GM23338 (cell line): ENCODE measurements around the gene KIAA0040. TPM values are rescaled to one million over a fixed set of nuclear protein-coding genes. Genes with fewer than 3 reads are reported as not detected.

Experiments
- ATAC-seq: fragments of 200-7000 bp; cut with Tn5 transposase; 3 replicates; pipeline ENCODE4 v1.9.1; 2020
- DNase-seq: peaks from one replicate; pipeline ENCODE4 v3.0.0-alpha.2; 2015; ENCODE audit warnings: low spot score
- H2AFZ ChIP-seq: fragments of 200-600 bp; sonication (generic); 2 replicates; pipeline ENCODE4 v1.8.0; 2016; ENCODE audit warnings: antibody characterized with exemption, mild to moderate bottlenecking, moderate library complexity
- H3F3A ChIP-seq: fragments of 200-600 bp; sonication (generic); replicated peaks from 2 replicates; pipeline ENCODE4 v1.8.0; 2017; ENCODE audit warnings: antibody characterized with exemption, mixed run types, low read depth
- H3K27ac ChIP-seq: fragments of 200-600 bp; sonication (generic); 2 replicates; pipeline ENCODE4 v1.6.1; 2016; ENCODE audit warnings: low read depth
- H3K27me3 ChIP-seq: fragments of 200-600 bp; sonication (generic); 2 replicates; pipeline ENCODE4 v1.8.0; 2016; ENCODE audit warnings: mild to moderate bottlenecking, mixed run types, moderate library complexity; ENCODE audit not compliant: insufficient read depth
- H3K36me3 ChIP-seq: fragments of 200-600 bp; sonication (generic); 2 replicates; pipeline ENCODE4 v1.8.0; 2016; ENCODE audit warnings: mild to moderate bottlenecking; ENCODE audit not compliant: insufficient read depth
- H3K4me1 ChIP-seq: fragments of 200-600 bp; sonication (generic); 2 replicates; pipeline ENCODE4 v1.8.0; 2016; ENCODE audit warnings: mild to moderate bottlenecking, moderate library complexity; ENCODE audit not compliant: insufficient read depth
- H3K4me2 ChIP-seq: fragments of 200-600 bp; sonication (generic); 2 replicates; pipeline ENCODE4 v1.7.1; 2017; ENCODE audit warnings: mixed run types
- H3K4me3 ChIP-seq: fragments of 200-600 bp; sonication (generic); 2 replicates; pipeline ENCODE4 v1.6.1; 2016; ENCODE audit warnings: mixed run types
- H3K79me2 ChIP-seq: fragments of 200-600 bp; sonication (generic); replicated peaks from 2 replicates; pipeline ENCODE4 v1.8.0; 2017; ENCODE audit warnings: mild to moderate bottlenecking; ENCODE audit not compliant: insufficient read depth
- H3K9me2 ChIP-seq: fragments of 200-600 bp; sonication (generic); 2 replicates; pipeline ENCODE4 v1.8.0; 2017; ENCODE audit not compliant: insufficient read depth
- H4K20me1 ChIP-seq: fragments of 200-600 bp; sonication (generic); replicated peaks from 2 replicates; pipeline ENCODE4 v1.8.0; 2017; ENCODE audit warnings: mild to moderate bottlenecking; ENCODE audit not compliant: insufficient read depth
- H3K27ac Mint-ChIP-seq: 2 replicates; pipeline ENCODE4 v1.8.0; 2020; ENCODE audit warnings: inconsistent platforms, mild to moderate bottlenecking, moderate library complexity, mixed read lengths
- H3K27me3 Mint-ChIP-seq: 3 replicates; pipeline ENCODE4 v1.8.0; 2022; ENCODE audit warnings: low read depth, mild to moderate bottlenecking, moderate library complexity, mixed read lengths, inconsistent platforms; ENCODE audit not compliant: insufficient read depth, poor library complexity
- H3K36me3 Mint-ChIP-seq: 3 replicates; pipeline ENCODE4 v1.8.0; 2021; ENCODE audit warnings: low read depth, mild to moderate bottlenecking, inconsistent platforms, moderate library complexity, mixed read lengths
- H3K4me1 Mint-ChIP-seq: 3 replicates; pipeline ENCODE4 v1.8.0; 2020; ENCODE audit warnings: mild to moderate bottlenecking, inconsistent platforms, mixed read lengths
- H3K4me3 Mint-ChIP-seq: 3 replicates; pipeline ENCODE4 v1.8.0; 2021; ENCODE audit warnings: moderate library complexity, mild to moderate bottlenecking, inconsistent platforms, mixed read lengths
- H3K9me3 Mint-ChIP-seq: 3 replicates; pipeline ENCODE4 v1.8.0; 2020; ENCODE audit warnings: moderate library complexity, mild to moderate bottlenecking, inconsistent platforms, mixed read lengths
- CREB1 ChIP-seq: fragments of 250-450 bp; sonication (Bioruptor Pico); IDR thresholded peaks from 2 replicates; pipeline ENCODE4 v1.5.0; 2020; ENCODE audit warnings: low read depth, mild to moderate bottlenecking, moderate library complexity
- EZH2 ChIP-seq: fragments of 200-600 bp; sonication (generic); IDR thresholded peaks from one replicate; pipeline ENCODE4 v1.8.0; 2017; ENCODE audit warnings: antibody characterized with exemption, mild to moderate bottlenecking, low read depth; ENCODE audit not compliant: unreplicated experiment
- EZH2phosphoT487 ChIP-seq: fragments of 200-600 bp; sonication (generic); IDR thresholded peaks from one replicate; pipeline ENCODE4 v1.8.1; 2018; ENCODE audit warnings: antibody characterized with exemption; ENCODE audit not compliant: unreplicated experiment
- NANOG ChIP-seq: IDR thresholded peaks from 2 replicates; pipeline ENCODE4 v1.6.1; 2016; ENCODE audit warnings: antibody characterized with exemption, borderline replicate concordance
- POLR2AphosphoS5 ChIP-seq: IDR thresholded peaks from 2 replicates; pipeline ENCODE4 v1.6.1; 2016; ENCODE audit warnings: antibody characterized with exemption, low read depth
- STAT1 ChIP-seq: IDR thresholded peaks from one replicate; pipeline ENCODE4 v1.6.1; 2016; ENCODE audit warnings: antibody characterized with exemption; ENCODE audit not compliant: unreplicated experiment
- polyA plus RNA-seq: library from polyadenylated mRNA; unstranded; fragments of >200 nt; fragmentation: Nextera tagmentation; extraction: Ambion mirVana; gene quantifications from 2 replicates; pipeline ENCODE4 v1.2.1, GENCODE V29; 2016
- total RNA-seq: library from RNA; depleted of rRNA; stranded (reverse); fragments of >200 nt; shearing (Covaris generic); gene quantifications from 2 replicates; pipeline ENCODE4 v1.2.3, GENCODE V29; 2014
- TF ChIP-seq, protein P1 (sequence below), 2 experiments: fragments of 200-600 bp in 1 of 2; sonication (generic) in 1 of 2; conservative IDR thresholded peaks; 2 replicates each; pipeline versions ENCODE4 v1.5.1 to v1.6.1; 2016 to 2017; ENCODE audit warnings: antibody characterized with exemption in 2 of 2, low read depth in 2 of 2, mild to moderate bottlenecking in 2 of 2, moderate library complexity in 1 of 2
- TF ChIP-seq, protein P2 (sequence below): fragments of 250-450 bp; sonication (Bioruptor Pico); IDR thresholded peaks from 2 replicates; pipeline ENCODE4 v1.5.0; 2020; ENCODE audit warnings: mild to moderate bottlenecking, moderate library complexity

Gene KIAA0040
- total and polyA plus RNA-seq, 2 experiments from 2014 or later = 7.0 to 11.9 TPM

DNA sequence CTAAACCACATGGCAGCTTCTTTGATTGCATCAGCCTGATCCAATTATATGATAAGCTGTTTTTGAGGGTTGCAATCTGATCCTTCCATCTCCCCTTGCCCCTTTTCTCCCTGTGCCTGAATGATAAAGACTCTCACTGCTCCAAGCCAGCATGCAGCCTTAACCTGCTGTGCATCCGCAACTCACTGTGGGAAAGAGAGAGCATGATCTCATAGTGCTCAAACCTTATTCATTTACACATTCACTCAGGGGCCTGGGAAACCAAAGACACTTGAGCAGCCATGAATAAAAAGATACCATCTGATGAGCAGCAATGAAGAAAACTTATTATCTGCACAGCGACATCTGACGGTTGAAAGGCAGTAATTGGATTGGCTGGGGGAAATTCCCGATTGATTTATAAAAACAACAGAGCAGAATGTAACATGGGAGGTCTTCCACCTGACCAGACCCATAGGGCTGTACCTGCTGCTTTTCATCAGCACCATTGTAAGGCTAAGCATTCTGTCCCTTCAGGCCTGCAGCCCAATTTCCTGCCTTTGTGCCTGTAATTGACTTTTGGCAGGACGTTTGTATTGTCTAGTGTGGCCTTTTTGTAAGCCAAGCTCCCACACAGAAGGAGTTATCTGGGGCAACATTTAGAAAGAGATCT is 62.5 kb downstream of the KIAA0040 start:
- Histone ChIP-seq H3K27ac (peak overlapping the region; percentile 96), H3K4me2 (peak overlapping the region; percentile 17; the same call in 1 of the 2 replicates), H3K79me2 (no peaks in the 10 kb centered on the region), H3K27me3 (no peaks in the 10 kb centered on the region), H3K4me3 (no peak overlapping the region), H3K9me2 (peaks cover 7% of the 10 kb centered on the region; the same call in 1 of the 2 replicates), H4K20me1 (no peaks in the 10 kb centered on the region), H3K36me3 (no peaks in the 10 kb centered on the region), H3F3A (no peaks in the 10 kb centered on the region), H3K4me1 (peaks cover 20% of the 10 kb centered on the region), H2AFZ (no peak overlapping the region)
- Mint-ChIP-seq H3K36me3 (no peaks in the 10 kb centered on the region), H3K27ac (peak overlapping the region; percentile 97), H3K4me3 (peak overlapping the region; percentile 31; the same call in 2 of the 3 replicates), H3K4me1 (peaks cover 47% of the 10 kb centered on the region), H3K27me3 (no peaks in the 10 kb centered on the region), H3K9me3 (no peaks in the 10 kb centered on the region)
- peak; percentile 81 for DNase-seq
- ATAC-seq = peak; percentile 90
- TF ChIP-seq EZH2 (no peak), CREB1 (peak; percentile 31; the same call in 1 of the 2 replicates), NANOG (peak; percentile 81)
- TF ChIP-seq, protein P1, sequence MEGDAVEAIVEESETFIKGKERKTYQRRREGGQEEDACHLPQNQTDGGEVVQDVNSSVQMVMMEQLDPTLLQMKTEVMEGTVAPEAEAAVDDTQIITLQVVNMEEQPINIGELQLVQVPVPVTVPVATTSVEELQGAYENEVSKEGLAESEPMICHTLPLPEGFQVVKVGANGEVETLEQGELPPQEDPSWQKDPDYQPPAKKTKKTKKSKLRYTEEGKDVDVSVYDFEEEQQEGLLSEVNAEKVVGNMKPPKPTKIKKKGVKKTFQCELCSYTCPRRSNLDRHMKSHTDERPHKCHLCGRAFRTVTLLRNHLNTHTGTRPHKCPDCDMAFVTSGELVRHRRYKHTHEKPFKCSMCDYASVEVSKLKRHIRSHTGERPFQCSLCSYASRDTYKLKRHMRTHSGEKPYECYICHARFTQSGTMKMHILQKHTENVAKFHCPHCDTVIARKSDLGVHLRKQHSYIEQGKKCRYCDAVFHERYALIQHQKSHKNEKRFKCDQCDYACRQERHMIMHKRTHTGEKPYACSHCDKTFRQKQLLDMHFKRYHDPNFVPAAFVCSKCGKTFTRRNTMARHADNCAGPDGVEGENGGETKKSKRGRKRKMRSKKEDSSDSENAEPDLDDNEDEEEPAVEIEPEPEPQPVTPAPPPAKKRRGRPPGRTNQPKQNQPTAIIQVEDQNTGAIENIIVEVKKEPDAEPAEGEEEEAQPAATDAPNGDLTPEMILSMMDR (conservative IDR thresholded peaks at IDR 0.05; ENCODE audit: low read depth in 2 of 2) = peak; percentile 20 to 30; a peak in 2 of 4 replicates

DNA sequence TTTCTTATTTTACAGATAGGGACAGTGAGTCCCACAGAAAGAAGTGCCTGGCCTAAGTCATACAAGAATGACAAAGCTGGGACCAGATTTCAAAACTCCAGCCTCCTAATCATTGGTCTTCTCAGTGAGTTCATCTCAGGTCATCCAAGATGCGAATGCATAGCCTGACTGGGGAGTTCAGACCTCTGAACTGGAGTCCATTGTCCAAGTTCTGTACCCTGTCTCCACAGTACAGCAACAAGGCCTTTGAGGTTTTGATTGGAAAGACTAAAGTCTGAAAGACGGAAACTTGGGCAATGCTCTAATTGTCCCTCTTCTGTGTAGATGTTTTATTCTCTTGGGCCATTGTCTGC is 63.0 kb downstream of the KIAA0040 start:
- Mint-ChIP-seq H3K4me1 (peaks cover 49% of the 10 kb centered on the region), H3K27ac (peak overlapping the region; percentile 97), H3K9me3 (no peaks in the 10 kb centered on the region), H3K36me3 (no peaks in the 10 kb centered on the region), H3K4me3 (peak overlapping the region; percentile 1; the same call in 1 of the 3 replicates), H3K27me3 (peaks cover 1% of the 10 kb centered on the region)
- peak overlapping the region; percentile 96 for H3K27ac ChIP-seq
- peaks cover 7% of the 10 kb centered on the region; the same call in 1 of the 2 replicates for H3K9me2 ChIP-seq
- H3K4me1 ChIP-seq = peaks cover 20% of the 10 kb centered on the region
- no peaks in the 10 kb centered on the region for H4K20me1 ChIP-seq
- no peaks in the 10 kb centered on the region for H3K27me3 ChIP-seq
- H2AFZ ChIP-seq = no peak overlapping the region
- no peaks in the 10 kb centered on the region for H3K36me3 ChIP-seq
- no peaks in the 10 kb centered on the region for H3F3A ChIP-seq
- peak overlapping the region; percentile 35; the same call in 1 of the 2 replicates for H3K4me2 ChIP-seq
- ATAC-seq (peak; percentile 19), DNase-seq (no peak)
- no peaks in the 10 kb centered on the region for H3K79me2 ChIP-seq
- TF ChIP-seq, protein P2, sequence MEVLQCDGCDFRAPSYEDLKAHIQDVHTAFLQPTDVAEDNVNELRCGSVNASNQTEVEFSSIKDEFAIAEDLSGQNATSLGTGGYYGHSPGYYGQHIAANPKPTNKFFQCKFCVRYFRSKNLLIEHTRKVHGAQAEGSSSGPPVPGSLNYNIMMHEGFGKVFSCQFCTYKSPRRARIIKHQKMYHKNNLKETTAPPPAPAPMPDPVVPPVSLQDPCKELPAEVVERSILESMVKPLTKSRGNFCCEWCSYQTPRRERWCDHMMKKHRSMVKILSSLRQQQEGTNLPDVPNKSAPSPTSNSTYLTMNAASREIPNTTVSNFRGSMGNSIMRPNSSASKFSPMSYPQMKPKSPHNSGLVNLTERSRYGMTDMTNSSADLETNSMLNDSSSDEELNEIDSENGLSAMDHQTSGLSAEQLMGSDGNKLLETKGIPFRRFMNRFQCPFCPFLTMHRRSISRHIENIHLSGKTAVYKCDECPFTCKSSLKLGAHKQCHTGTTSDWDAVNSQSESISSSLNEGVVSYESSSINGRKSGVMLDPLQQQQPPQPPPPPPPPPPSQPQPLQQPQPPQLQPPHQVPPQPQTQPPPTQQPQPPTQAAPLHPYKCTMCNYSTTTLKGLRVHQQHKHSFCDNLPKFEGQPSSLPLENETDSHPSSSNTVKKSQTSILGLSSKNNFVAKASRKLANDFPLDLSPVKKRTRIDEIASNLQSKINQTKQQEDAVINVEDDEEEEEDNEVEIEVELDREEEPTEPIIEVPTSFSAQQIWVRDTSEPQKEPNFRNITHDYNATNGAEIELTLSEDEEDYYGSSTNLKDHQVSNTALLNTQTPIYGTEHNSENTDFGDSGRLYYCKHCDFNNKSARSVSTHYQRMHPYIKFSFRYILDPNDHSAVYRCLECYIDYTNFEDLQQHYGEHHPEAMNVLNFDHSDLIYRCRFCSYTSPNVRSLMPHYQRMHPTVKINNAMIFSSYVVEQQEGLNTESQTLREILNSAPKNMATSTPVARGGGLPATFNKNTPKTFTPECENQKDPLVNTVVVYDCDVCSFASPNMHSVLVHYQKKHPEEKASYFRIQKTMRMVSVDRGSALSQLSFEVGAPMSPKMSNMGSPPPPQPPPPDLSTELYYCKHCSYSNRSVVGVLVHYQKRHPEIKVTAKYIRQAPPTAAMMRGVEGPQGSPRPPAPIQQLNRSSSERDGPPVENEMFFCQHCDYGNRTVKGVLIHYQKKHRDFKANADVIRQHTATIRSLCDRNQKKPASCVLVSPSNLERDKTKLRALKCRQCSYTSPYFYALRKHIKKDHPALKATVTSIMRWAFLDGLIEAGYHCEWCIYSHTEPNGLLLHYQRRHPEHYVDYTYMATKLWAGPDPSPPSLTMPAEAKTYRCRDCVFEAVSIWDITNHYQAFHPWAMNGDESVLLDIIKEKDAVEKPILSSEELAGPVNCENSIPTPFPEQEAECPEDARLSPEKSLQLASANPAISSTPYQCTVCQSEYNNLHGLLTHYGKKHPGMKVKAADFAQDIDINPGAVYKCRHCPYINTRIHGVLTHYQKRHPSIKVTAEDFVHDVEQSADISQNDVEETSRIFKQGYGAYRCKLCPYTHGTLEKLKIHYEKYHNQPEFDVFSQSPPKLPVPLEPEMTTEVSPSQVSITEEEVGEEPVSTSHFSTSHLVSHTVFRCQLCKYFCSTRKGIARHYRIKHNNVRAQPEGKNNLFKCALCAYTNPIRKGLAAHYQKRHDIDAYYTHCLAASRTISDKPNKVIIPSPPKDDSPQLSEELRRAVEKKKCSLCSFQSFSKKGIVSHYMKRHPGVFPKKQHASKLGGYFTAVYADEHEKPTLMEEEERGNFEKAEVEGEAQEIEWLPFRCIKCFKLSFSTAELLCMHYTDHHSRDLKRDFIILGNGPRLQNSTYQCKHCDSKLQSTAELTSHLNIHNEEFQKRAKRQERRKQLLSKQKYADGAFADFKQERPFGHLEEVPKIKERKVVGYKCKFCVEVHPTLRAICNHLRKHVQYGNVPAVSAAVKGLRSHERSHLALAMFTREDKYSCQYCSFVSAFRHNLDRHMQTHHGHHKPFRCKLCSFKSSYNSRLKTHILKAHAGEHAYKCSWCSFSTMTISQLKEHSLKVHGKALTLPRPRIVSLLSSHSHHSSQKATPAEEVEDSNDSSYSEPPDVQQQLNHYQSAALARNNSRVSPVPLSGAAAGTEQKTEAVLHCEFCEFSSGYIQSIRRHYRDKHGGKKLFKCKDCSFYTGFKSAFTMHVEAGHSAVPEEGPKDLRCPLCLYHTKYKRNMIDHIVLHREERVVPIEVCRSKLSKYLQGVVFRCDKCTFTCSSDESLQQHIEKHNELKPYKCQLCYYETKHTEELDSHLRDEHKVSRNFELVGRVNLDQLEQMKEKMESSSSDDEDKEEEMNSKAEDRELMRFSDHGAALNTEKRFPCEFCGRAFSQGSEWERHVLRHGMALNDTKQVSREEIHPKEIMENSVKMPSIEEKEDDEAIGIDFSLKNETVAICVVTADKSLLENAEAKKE = peak; percentile 59; the same call in 1 of the 2 replicates
- no peak for TF ChIP-seq STAT1
- TF ChIP-seq EZH2phosphoT487 = no peak
- no peak for TF ChIP-seq POLR2AphosphoS5
- H3K4me3 ChIP-seq = no peak overlapping the region
